OCI-LY7 (cell line): ENCODE results near the gene LRRFIP2. TPM values are rescaled to one million over a fixed set of nuclear protein-coding genes. Genes with fewer than 3 reads are reported as not detected.

ENCODE experiments used
- BruUV-seq: library from RNA; stranded (reverse); fragments of 400-500 nt; replicated peaks from 2 replicates; lab custom pipeline; 2021; lab: Mats Ljungman, UMichigan
- CTCF ChIA-PET: fragments of 300-600 bp; sonication (Branson Sonifier 250); formaldehyde crosslinking; loops from one replicate; lab custom pipeline; 2022; ENCODE audit warnings: antibody characterized with exemption; ENCODE audit not compliant: unreplicated experiment; lab: Charles Lee
- POLR2A ChIA-PET: fragments of 300-600 bp; sonication (Branson Sonifier 250); formaldehyde crosslinking; loops from one replicate; lab custom pipeline; 2022; ENCODE audit warnings: antibody characterized with exemption; lab: Charles Lee
- DNase-seq: peaks from one replicate; pipeline ENCODE4 v3.0.0-alpha.2; 2015; ENCODE audit warnings: low spot score
- H2AFZ ChIP-seq: fragments of 200-600 bp; sonication (generic), shearing (Covaris generic); 2 replicates; pipeline ENCODE4 v1.6.1; 2014; ENCODE audit warnings: mild to moderate bottlenecking, antibody characterized with exemption, low read length, moderate library complexity
- H3K27ac ChIP-seq: fragments of 200-600 bp; sonication (generic); 2 replicates; pipeline ENCODE4 v1.5.1; 2014; ENCODE audit warnings: mixed run types, low read depth, mild to moderate bottlenecking, moderate library complexity, low read length, inconsistent platforms; ENCODE audit not compliant: poor library complexity, severe bottlenecking
- H3K36me3 ChIP-seq: fragments of 200-600 bp; sonication (generic); 2 replicates; pipeline ENCODE4 v1.6.1; 2014; ENCODE audit warnings: mild to moderate bottlenecking, antibody characterized with exemption, low read length, moderate library complexity, mixed read lengths; ENCODE audit not compliant: insufficient read depth
- H3K4me1 ChIP-seq: fragments of 200-600 bp; sonication (generic); 2 replicates; pipeline ENCODE4 v1.5.1; 2014; ENCODE audit warnings: mild to moderate bottlenecking, low read length; ENCODE audit not compliant: insufficient read depth, poor library complexity, severe bottlenecking
- H3K4me2 ChIP-seq: fragments of 200-600 bp; sonication (generic); 2 replicates; pipeline ENCODE4 v1.6.1; 2014; ENCODE audit warnings: mild to moderate bottlenecking, low read length
- H3K4me3 ChIP-seq: fragments of 200-600 bp; sonication (generic); 2 replicates; pipeline ENCODE4 v1.5.1; 2014; ENCODE audit warnings: mild to moderate bottlenecking, low read depth, low read length; ENCODE audit not compliant: poor library complexity, severe bottlenecking
- H3K79me2 ChIP-seq: fragments of 200-600 bp; sonication (generic); 2 replicates; pipeline ENCODE4 v1.6.1; 2016; ENCODE audit warnings: low read depth, mild to moderate bottlenecking, low read length, moderate library complexity, mixed read lengths; ENCODE audit not compliant: insufficient read depth
- H3K9me2 ChIP-seq: fragments of 200-600 bp; sonication (generic); 2 replicates; pipeline ENCODE4 v1.6.1; 2016; ENCODE audit warnings: mild to moderate bottlenecking, low read length, mixed read lengths; ENCODE audit not compliant: insufficient read depth
- H3K9me3 ChIP-seq: fragments of 200-600 bp; sonication (generic); 2 replicates; pipeline ENCODE4 v1.6.1; 2014; ENCODE audit warnings: mild to moderate bottlenecking, mixed run types, low read length, mixed read lengths
- H4K20me1 ChIP-seq: fragments of 200-600 bp; sonication (generic); 2 replicates; pipeline ENCODE4 v1.6.1; 2014; ENCODE audit warnings: mild to moderate bottlenecking, antibody characterized with exemption, low read length, moderate library complexity, mixed read lengths; ENCODE audit not compliant: insufficient read depth
- EZH2phosphoT487 ChIP-seq: fragments of 200-600 bp; sonication (generic); IDR thresholded peaks from 2 replicates; pipeline ENCODE4 v1.6.1; 2018; ENCODE audit warnings: low read depth, borderline replicate concordance, mild to moderate bottlenecking, mixed run types, antibody characterized with exemption, low read length, moderate library complexity, mixed read lengths
- intact Hi-C: fragments of 100-400 bp; cut with micrococcal nuclease; formaldehyde crosslinking; loops from one replicate; pipeline ENCODE4 v1.10.0; 2022; ENCODE audit not compliant: unreplicated experiment
- total RNA-seq, 2 experiments: library from RNA; depleted of rRNA in 1 of 2; stranded (reverse); fragments of >200 nt in 1 of 2; shearing (Covaris generic) in 1 of 2; gene quantifications; 2 replicates each; pipeline ENCODE4 v1.2.3, GENCODE V29; 2014 to 2022
- TF ChIP-seq, protein P1 (sequence below): fragments of 200-600 bp; sonication (generic); conservative IDR thresholded peaks from 2 replicates; pipeline ENCODE4 v1.5.1; 2014; ENCODE audit warnings: mild to moderate bottlenecking, antibody characterized with exemption, low read length, moderate library complexity, mixed read lengths

The LRRFIP2 gene
- total RNA-seq, 2 experiments from 2014 or later: 23.7 to 37.3 TPM

GRCh38 chr3:37107846-37108245 lies 66.5 kb downstream of the LRRFIP2 start:
- Histone ChIP-seq H4K20me1 (no peaks in the 10 kb centered on the region), H3K9me2 (no peaks in the 10 kb centered on the region), H3K27ac (no peak overlapping the region), H3K4me3 (no peak overlapping the region), H3K4me2 (no peak overlapping the region), H3K79me2 (no peaks in the 10 kb centered on the region), H3K9me3 (no peaks in the 10 kb centered on the region), H2AFZ (no peak overlapping the region), H3K36me3 (no peaks in the 10 kb centered on the region), H3K4me1 (no peaks in the 10 kb centered on the region)
- CTCF ChIA-PET: no interaction called here
- intact Hi-C loops: no loop called here
- no peak for DNase-seq
- POLR2A ChIA-PET: interaction anchor here (0.6 to 0.7 kb wide), 2 partner anchors 202 to 1379 kb away, joined by 3 read pairs; no protein-coding TSS in a partner anchor
- no TSS peak for BruUV-seq
- TF ChIP-seq, protein P1, sequence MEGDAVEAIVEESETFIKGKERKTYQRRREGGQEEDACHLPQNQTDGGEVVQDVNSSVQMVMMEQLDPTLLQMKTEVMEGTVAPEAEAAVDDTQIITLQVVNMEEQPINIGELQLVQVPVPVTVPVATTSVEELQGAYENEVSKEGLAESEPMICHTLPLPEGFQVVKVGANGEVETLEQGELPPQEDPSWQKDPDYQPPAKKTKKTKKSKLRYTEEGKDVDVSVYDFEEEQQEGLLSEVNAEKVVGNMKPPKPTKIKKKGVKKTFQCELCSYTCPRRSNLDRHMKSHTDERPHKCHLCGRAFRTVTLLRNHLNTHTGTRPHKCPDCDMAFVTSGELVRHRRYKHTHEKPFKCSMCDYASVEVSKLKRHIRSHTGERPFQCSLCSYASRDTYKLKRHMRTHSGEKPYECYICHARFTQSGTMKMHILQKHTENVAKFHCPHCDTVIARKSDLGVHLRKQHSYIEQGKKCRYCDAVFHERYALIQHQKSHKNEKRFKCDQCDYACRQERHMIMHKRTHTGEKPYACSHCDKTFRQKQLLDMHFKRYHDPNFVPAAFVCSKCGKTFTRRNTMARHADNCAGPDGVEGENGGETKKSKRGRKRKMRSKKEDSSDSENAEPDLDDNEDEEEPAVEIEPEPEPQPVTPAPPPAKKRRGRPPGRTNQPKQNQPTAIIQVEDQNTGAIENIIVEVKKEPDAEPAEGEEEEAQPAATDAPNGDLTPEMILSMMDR: no peak
- no peak for TF ChIP-seq EZH2phosphoT487

- POLR2A ChIA-PET: interaction anchor here (1.0 to 1.7 kb wide), 2 partner anchors 9 to 11 kb away, joined by 3 to 4 read pairs; no protein-coding TSS in a partner anchor
- Histone ChIP-seq H3K36me3 (no peaks in the 10 kb centered on the region), H3K9me3 (no peaks in the 10 kb centered on the region), H3K4me1 (no peaks in the 10 kb centered on the region), H3K9me2 (no peaks in the 10 kb centered on the region), H3K27ac (no peak overlapping the region), H2AFZ (no peak overlapping the region), H4K20me1 (no peaks in the 10 kb centered on the region), H3K4me2 (no peak overlapping the region), H3K79me2 (no peaks in the 10 kb centered on the region), H3K4me3 (no peak overlapping the region)
- no peak for TF ChIP-seq EZH2phosphoT487
- TF ChIP-seq, protein P1: no peak
- BruUV-seq: no TSS peak
- intact Hi-C loops: no loop called here
- DNase-seq: no peak
- CTCF ChIA-PET: no interaction called here
Observed at GRCh38 chr3:37103103-37103808, 71.1 kb downstream of the LRRFIP2 start.

GRCh38 chr3:37100411-37100810 lies 74.0 kb downstream of the LRRFIP2 start:
- Histone ChIP-seq H3K9me3 (no peaks in the 10 kb centered on the region), H3K4me2 (no peak overlapping the region), H3K9me2 (no peaks in the 10 kb centered on the region), H3K79me2 (no peaks in the 10 kb centered on the region), H3K27ac (no peak overlapping the region), H3K36me3 (no peaks in the 10 kb centered on the region), H3K4me3 (no peak overlapping the region), H4K20me1 (no peaks in the 10 kb centered on the region), H2AFZ (no peak overlapping the region), H3K4me1 (no peaks in the 10 kb centered on the region)
- no TSS peak for BruUV-seq
- DNase-seq: no peak
- intact Hi-C loops: no loop called here
- no peak for TF ChIP-seq EZH2phosphoT487
- TF ChIP-seq, protein P1: no peak
- POLR2A ChIA-PET: no interaction called here
- CTCF ChIA-PET: no interaction called here
